Keratinocyte (primary cell): ENCODE measurements around the gene PPID. TPM values are rescaled to one million over a fixed set of nuclear protein-coding genes. Genes with fewer than 3 reads are reported as not detected.

Experiments used
- DNase-seq: peaks from one replicate; pipeline ENCODE4 v3.0.0-alpha.2; 2011; ENCODE audit warnings: low read depth, missing footprints, low spot score
- FAIRE-seq: peaks from 2 replicates; lab custom pipeline; 2011; peaks lifted over from hg19 to GRCh38; lab: Jason Lieb, UNC
- H2AFZ ChIP-seq: 2 replicates; pipeline ENCODE4 v1.6.0; 2012; ENCODE audit warnings: low read length, control low read depth, inconsistent platforms; ENCODE audit not compliant: control insufficient read depth
- H3K27ac ChIP-seq: 2 replicates; pipeline ENCODE4 v1.5.1; 2011; ENCODE audit warnings: low read length; ENCODE audit not compliant: control insufficient read depth, insufficient read depth
- H3K27me3 ChIP-seq: 3 replicates; pipeline ENCODE4 v1.6.0; 2011; ENCODE audit warnings: low read length; ENCODE audit not compliant: control insufficient read depth, insufficient read depth; ENCODE audit errors: extremely low read depth
- H3K36me3 ChIP-seq, 2 experiments: 2 replicates in 1 of 2; 3 replicates in 1 of 2; pipeline ENCODE4 v1.5.1; 2011; ENCODE audit warnings: low read length in 2 of 2, mild to moderate bottlenecking in 1 of 2; ENCODE audit not compliant: control insufficient read depth in 2 of 2, insufficient read depth in 2 of 2; ENCODE audit errors: extremely low read depth in 1 of 2
- H3K4me1 ChIP-seq: 3 replicates; pipeline ENCODE4 v1.5.1; 2011; ENCODE audit warnings: low read length; ENCODE audit not compliant: control insufficient read depth, insufficient read depth; ENCODE audit errors: extremely low read depth
- H3K4me2 ChIP-seq: 3 replicates; pipeline ENCODE4 v1.6.0; 2011; ENCODE audit warnings: low read depth, low read length; ENCODE audit not compliant: control insufficient read depth, insufficient read depth; ENCODE audit errors: extremely low read depth
- H3K4me3 ChIP-seq, 3 experiments: fragments of 200-600 bp in 1 of 3; sonication (generic) in 1 of 3; 2 replicates in 2 of 3; 3 replicates in 1 of 3; pipeline ENCODE4 v1.5.1; 2011 to 2016; ENCODE audit warnings: low read length in 3 of 3, mild to moderate bottlenecking in 3 of 3, control low read depth in 2 of 3, inconsistent platforms in 1 of 3, low read depth in 1 of 3, mixed read lengths in 1 of 3, mixed run types in 1 of 3, moderate library complexity in 1 of 3; ENCODE audit not compliant: control insufficient read depth in 2 of 3, insufficient read depth in 2 of 3; ENCODE audit errors: extremely low read depth in 1 of 3
- H3K79me2 ChIP-seq: 2 replicates; pipeline ENCODE4 v1.6.0; 2012; ENCODE audit warnings: low read length; ENCODE audit not compliant: control insufficient read depth, insufficient read depth
- H3K9ac ChIP-seq: 3 replicates; pipeline ENCODE4 v1.6.0; 2011; ENCODE audit warnings: low read length; ENCODE audit not compliant: control insufficient read depth, insufficient read depth; ENCODE audit errors: extremely low read depth
- H3K9me1 ChIP-seq: 3 replicates; pipeline ENCODE4 v1.6.0; 2011; ENCODE audit warnings: low read length; ENCODE audit not compliant: control insufficient read depth, insufficient read depth; ENCODE audit errors: extremely low read depth
- H3K9me3 ChIP-seq: 2 replicates; pipeline ENCODE4 v1.5.1; 2012; ENCODE audit warnings: low read depth, low read length; ENCODE audit not compliant: control insufficient read depth
- H4K20me1 ChIP-seq: 3 replicates; pipeline ENCODE4 v1.6.0; 2011; ENCODE audit warnings: low read length; ENCODE audit not compliant: control insufficient read depth, insufficient read depth; ENCODE audit errors: extremely low read depth
- CTCF ChIP-seq, 3 experiments: IDR thresholded peaks in 1 of 3; conservative IDR thresholded peaks in 1 of 3; optimal IDR thresholded peaks in 1 of 3; 2 replicates in 2 of 3; 3 replicates in 1 of 3; pipeline versions ENCODE3 to v1.5.1; 2011; ENCODE audit warnings: low read length in 3 of 3, mild to moderate bottlenecking in 3 of 3, moderate library complexity in 2 of 3, control low read depth in 1 of 3, inconsistent platforms in 1 of 3; ENCODE audit not compliant: insufficient read depth in 2 of 3; ENCODE audit errors: extremely low read depth in 1 of 3
- EZH2 ChIP-seq: IDR thresholded peaks from one replicate; pipeline ENCODE4 v1.6.1; 2012; ENCODE audit warnings: inconsistent platforms, mild to moderate bottlenecking, low read length, moderate library complexity
- dilution Hi-C: fragments of 300-500 bp; cut with MboI; formaldehyde crosslinking; loops from one replicate; pipeline ENCODE4 v1.7.0; 2020; ENCODE audit warnings: low sequenced_read_pairs; ENCODE audit not compliant: extremely low pct_ligation_motif_present
- polyA plus RNA-seq, 5 experiments: library from polyadenylated mRNA; depleted of rRNA in 3 of 5; stranded (reverse) in 3 of 5; stranded (forward) in 1 of 5; unstranded in 1 of 5; fragments of >200 nt; gene quantifications; 1 replicate in 1 of 5; 2 replicates in 3 of 5; 3 replicates in 1 of 5; pipeline versions ENCODE4 v1.2.1 to v1.2.3, GENCODE V29; 2011 to 2012; ENCODE audit warnings: missing spikeins in 2 of 5, low read depth in 1 of 5, low replicate concordance in 1 of 5

Gene PPID
- polyA plus RNA-seq, 1 donor (not counting 4 experiments of a cell fraction or from before 2014, with no cell fraction given): 27.2 TPM

- Histone ChIP-seq H3K9me3 (no peaks in the 10 kb centered on the region), H3K79me2 (no peaks in the 10 kb centered on the region), H4K20me1 (no peaks in the 10 kb centered on the region), H3K4me1 (no peaks in the 10 kb centered on the region), H3K9me1 (no peaks in the 10 kb centered on the region), H3K27me3 (no peaks in the 10 kb centered on the region), H2AFZ (no peak overlapping the region), H3K4me2 (no peak overlapping the region), H3K4me3 (no peak overlapping the region), H3K36me3 (no peaks in the 10 kb centered on the region), H3K9ac (no peak overlapping the region), H3K27ac (no peak overlapping the region)
- DNase-seq: no peak
- no peak for TF ChIP-seq CTCF (optimal IDR thresholded peaks at IDR 0.05 in 1 of 3, IDR thresholded peaks at IDR 0.05 in 1 of 3, conservative IDR thresholded peaks at IDR 0.05 in 1 of 3; ENCODE audit: extremely low read depth in 1 of 3, insufficient read depth in 2 of 3, low read length in 3 of 3)
- TF ChIP-seq EZH2: no peak
- no peak for FAIRE-seq
- dilution Hi-C loops: no loop called here
Observed at GRCh38 chr4:158738866-158739265, 15.7 kb upstream of the PPID start.

- Histone ChIP-seq H3K4me2 (no peak overlapping the region), H3K79me2 (no peaks in the 10 kb centered on the region), H2AFZ (no peak overlapping the region), H3K27ac (no peak overlapping the region), H3K9me1 (no peaks in the 10 kb centered on the region), H3K9ac (no peak overlapping the region), H3K4me1 (no peaks in the 10 kb centered on the region), H3K9me3 (no peaks in the 10 kb centered on the region), H3K4me3 (no peak overlapping the region), H3K27me3 (no peaks in the 10 kb centered on the region), H3K36me3 (no peaks in the 10 kb centered on the region), H4K20me1 (no peaks in the 10 kb centered on the region)
- no peak for TF ChIP-seq EZH2
- peak; percentile 83 to 88 (median 85) for TF ChIP-seq CTCF (optimal IDR thresholded peaks at IDR 0.05 in 1 of 3, IDR thresholded peaks at IDR 0.05 in 1 of 3, conservative IDR thresholded peaks at IDR 0.05 in 1 of 3; ENCODE audit: extremely low read depth in 1 of 3, insufficient read depth in 2 of 3, low read length in 3 of 3)
- DNase-seq (no peak), FAIRE-seq (peak; percentile 93)
- dilution Hi-C loops: no loop called here
Observed at GRCh38 chr4:158729716-158730559, 6.7 kb upstream of the PPID start.
